Activated CD4-positive, alpha-beta T cell treated with anti-CD3 and anti-CD28 coated beads for 1 hour (primary cell): Measurements from ENCODE around the gene TOP3B.

Source experiments
- DNase-seq: peaks from one replicate; pipeline ENCODE4 v3.0.0-alpha.2; 2020

The TOP3B gene

GRCh38 chr22:21978564-21979386 lies 3.8 kb downstream of the TOP3B start:
- no peak for DNase-seq

DNA sequence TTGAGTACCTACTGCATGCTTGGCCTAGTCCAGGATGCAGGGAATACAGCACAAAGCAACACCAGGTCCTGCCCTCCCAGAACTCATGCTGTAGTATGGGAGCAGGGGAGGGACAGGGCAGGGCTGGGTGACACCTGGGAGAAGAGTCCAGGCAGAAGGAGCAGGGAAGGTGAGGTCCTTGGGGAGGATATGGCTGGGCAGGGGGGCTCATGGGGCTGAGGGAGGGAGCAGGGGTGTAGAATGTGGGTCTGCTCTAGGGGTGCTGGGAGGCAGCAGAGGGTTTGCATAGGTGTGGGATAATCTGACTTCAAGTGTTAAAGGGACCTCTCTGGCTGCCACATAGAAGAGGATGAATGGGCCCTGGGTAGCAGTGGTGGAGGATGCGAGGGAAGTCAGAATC lies 4.8 kb downstream of the TOP3B start:
- DNase-seq = no peak

- no peak for DNase-seq
Measured at GRCh38 chr22:21975854-21976345, 6.7 kb downstream of the TOP3B start.

DNA sequence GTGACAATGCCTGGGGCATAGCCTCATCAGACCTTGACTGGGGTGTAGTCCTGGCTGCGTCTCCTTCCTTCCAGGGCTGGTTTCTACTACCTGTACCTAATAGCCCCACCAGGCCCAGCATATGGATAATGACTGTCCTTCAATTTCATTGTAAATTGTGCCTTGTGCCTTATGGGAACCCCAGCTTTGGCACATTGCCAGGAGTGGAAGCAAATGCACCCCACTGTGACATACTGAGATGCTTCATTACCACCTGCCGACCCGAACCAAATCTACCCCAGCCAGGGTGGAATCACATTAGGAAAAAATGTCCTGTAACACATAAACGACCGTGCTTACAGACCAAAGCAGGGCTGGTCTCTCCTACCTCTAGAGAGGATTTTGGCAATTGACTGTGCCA lies 7.3 kb downstream of the TOP3B start:
- DNase-seq = no peak

- no peak for DNase-seq
Measured at GRCh38 chr22:21974058-21974649, 8.4 kb downstream of the TOP3B start.

DNA sequence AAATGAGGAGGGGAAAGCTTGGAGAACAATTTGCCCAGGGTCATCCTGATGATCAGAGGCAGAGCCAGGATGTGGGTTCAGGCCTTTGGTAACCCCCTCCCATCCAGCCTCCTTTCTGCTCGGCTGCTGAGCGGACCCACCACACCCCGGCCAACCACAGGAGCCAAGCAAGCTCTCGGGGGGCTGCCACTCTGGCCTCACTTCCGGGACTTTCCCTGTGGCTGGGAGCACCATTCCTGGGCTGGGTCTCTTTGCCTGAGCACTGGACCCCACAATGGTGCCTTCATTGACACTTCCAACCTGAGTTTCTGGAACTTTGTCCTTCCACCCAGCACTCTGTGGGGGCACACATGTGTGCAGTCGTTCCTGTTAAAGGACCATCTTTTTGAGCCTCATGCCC lies 9.8 kb downstream of the TOP3B start:
- no peak for DNase-seq

- peak; percentile 22 for DNase-seq
Measured at GRCh38 chr22:21972293-21972779, 10.3 kb downstream of the TOP3B start.

GRCh38 chr22:21971858-21972275 lies 10.7 kb downstream of the TOP3B start:
- DNase-seq = no peak

DNA sequence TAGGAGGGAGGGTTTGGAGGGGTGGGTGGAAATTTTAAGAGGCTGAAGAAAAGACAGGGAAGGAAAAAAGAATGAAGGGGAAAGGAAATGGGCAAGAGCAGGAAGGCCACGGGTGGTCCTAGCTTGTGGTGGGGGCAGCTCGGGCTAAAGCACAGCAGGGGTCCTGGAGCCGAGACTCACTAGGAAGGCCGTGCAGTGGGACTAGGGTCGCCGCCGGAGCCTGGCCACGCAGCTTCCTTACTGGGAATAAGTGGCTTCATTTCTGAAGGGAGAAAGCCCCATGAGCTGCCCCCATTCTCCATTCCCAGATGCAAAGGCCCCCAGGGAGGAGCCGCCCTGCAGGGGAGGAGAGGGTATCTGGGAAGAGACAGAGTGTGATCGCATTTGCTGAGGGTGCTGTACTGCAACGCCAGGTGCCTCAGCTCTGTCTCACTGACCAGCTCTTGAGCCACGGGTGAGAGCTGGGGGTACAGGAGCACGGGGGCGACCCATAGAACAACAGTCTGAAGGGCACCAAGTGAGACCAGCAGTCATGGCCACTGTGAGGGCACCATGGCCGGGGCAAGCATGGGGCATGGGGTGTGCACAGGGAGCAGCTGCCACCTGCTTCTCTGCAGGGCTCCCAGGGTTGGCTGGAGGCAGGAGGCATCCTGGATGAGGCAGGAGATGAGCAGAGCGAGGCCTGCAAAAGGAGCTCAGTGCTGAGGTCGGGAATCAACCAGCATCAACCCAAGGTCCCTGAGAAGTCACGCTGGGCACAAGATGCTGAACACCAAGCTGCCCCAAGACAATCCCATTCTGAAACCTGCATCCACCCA lies 11.6 kb downstream of the TOP3B start:
- no peak for DNase-seq

DNA sequence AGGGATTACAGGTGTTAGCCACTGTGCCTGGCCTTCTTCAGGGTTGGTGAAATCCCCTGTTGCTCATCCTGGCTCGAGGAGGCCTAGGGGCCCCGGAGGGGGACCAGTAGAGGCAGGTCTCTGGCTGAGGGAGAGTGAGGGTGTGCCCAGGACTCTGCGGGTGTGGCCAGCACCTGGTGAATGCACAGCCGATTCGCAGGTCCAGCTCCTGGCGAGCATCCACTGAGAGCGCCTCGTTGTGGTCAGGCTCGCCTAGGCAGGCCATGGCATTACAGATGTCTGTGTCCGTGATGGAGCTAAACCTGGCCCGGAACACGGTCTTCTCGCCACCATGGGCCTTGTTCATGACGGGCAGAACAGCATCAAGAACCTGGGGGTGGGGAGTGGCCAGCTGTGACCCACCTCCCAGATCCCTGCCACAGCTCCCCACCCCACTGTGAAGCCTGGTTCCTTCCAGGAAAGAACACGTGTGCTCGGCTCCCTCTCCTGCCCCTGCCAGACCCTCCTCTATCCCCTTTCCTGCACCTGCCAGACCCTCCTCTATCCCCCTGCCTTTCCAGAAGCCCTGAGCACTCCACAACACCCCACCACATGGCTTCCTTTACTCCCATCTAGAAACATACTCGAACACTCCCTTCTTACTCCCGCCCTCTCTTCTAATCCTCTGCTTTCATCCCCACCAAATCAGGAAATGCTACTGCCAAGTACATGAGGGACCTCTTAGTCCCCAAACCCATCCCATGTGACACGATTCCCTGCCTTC lies 12.4 kb downstream of the TOP3B start:
- no peak for DNase-seq

DNA sequence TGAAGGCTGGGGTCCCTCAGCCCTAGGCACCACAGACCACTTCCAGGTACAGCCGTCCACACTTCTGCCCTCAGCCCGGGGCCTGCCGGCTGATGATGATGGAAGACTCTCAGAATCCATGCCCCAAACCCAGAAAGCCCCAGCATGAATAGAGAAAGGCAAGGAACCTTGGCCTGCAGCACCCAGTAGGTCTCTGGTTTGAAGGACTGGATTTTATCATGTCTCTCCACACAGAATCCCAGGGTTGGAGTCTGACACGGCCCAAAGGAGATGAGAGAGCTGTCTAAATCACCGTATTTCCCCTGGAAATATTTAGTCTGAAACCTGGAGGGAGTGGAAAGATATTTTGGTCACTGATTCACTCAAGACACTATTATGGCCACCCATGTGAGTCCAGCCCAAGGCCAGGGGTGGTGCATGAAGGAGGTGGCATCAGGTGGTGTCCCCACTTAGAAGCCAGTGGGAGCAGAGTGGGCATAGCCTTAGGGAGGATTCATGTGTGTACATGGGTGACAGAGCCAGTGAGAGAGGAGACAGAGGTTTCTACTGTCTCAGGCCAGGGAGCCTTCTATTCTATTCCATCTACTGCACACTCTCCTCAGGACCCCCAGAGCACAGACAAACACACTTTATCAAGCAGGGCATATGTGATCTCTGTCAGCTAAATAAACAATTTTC lies 14.0 kb downstream of the TOP3B start:
- DNase-seq = no peak

DNA sequence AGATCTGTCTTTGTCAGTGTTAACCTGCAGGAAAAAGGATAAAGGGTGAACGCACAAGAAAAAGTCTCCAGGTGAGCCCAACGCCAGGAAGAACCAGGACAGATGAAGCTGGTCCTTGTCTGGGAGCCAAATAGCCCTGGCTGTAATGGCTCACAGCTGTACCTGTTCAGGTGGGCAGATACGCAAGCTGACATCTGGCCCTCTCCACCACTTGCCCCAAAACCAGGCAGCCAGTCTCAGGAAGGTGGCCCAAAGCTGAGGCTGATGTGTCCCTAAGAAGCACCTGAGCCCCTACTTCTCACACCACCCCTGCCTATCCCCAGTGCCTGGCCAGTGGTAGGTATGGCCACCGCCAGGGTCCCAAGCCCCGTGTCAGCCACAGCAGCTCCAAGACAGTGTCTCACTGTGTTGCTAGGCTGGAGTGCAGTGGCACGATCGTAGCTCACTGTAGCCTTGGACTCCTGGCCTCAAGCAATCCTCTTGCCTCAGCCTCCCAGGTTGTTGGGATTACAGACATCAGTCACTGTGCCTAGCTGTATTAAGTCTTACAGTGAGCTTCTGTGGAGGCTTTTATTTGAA lies 14.8 kb downstream of the TOP3B start:
- no peak for DNase-seq

GRCh38 chr22:21966643-21967516 lies 15.7 kb downstream of the TOP3B start:
- DNase-seq = no peak

GRCh38 chr22:21965762-21966288 lies 16.8 kb downstream of the TOP3B start:
- no peak for DNase-seq

DNA sequence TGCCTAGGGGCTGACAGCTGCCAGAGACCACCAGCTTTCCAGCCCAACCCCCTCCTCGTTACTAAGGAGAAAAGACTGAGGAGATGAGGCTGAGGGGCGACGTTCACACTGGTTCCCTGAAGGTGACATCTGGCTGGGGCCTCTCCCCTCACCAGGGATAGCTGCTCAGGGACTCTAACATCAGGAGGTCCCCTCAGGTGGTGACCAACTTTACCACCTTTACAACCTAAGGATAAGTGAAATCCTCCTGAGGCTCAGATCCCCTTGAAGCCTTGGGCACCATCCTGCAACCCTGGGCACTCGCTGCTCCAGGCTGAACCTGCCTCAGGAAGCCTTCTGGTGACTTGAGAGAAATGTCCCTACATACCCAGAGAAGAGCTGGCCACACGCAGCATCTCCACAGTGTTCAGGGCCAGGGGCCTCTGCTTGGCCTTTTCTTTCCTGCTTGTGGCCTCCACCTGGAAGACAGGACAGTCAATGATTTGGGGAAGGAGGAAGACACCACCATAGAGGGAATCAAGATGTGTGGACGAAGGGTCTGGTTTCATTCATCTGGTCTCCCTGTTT lies 17.6 kb downstream of the TOP3B start:
- DNase-seq = no peak

DNA sequence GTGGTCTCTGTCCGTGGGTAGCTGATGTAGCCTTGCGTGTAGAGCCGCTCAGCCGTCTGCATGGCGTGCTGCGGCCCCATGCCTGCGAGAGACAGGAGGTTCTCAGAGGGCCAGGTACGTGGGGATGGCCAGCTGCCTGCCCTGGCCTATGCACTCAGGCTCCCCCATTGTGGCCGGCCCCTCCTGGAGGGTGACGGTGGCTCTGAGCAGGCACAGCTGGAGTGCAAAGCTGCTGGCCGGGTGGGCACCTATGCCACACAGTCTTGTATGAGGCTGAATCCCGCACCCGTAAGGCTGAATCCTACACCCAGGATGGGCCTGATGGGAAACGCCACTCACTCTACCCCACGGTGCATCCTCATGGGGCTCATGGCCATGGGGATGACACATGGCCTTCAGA lies 18.4 kb downstream of the TOP3B start:
- DNase-seq = no peak

GRCh38 chr22:21963790-21964211 lies 18.8 kb downstream of the TOP3B start:
- DNase-seq = no peak

DNA sequence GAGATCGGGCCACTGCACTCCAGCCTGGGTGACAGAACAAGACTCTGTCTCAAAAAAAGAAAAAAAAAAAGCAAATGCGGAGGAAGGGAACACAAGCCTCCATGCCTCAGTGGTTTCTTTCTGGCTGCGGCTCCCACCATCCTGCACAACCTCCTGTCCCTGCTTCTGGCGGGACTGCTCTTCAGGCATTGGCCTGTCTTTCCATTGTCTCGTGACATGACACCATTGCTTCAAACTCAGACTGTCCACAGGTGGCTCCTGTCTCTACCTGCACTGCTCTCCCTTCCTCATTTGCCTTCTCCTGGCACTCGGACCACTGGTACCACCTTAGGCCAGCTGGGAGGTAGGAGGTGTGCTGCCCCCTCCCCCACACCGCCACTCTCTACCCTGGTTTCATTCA lies 19.3 kb downstream of the TOP3B start:
- DNase-seq = no peak

GRCh38 chr22:21962655-21962949 lies 20.0 kb downstream of the TOP3B start:
- DNase-seq = no peak
